ENCODE measurements around the gene USP35.

- TF ChIP-seq CTCF (IDR thresholded peaks at IDR 0.05; ENCODE audit: low read length): no peak
- no peak for TF ChIP-seq EZH2phosphoT487 (IDR thresholded peaks at IDR 0.05; ENCODE audit: low read length)
- no peak for TF ChIP-seq EZH2 (optimal IDR thresholded peaks at IDR 0.05; ENCODE audit: low read depth, low read length)
These were observed 10.9 kb downstream of the USP35 start for GRCh38 chr11:78199653-78200015.
